SJCRH30 (cell line): ENCODE measurements around the gene SCARF2. TPM values are rescaled to one million over a fixed set of nuclear protein-coding genes. Genes with fewer than 3 reads are reported as not detected.
"Not testable (repeated sequence)": the region's sequence is repeated elsewhere in the genome, so short reads cannot be mapped to it uniquely, and the experiment has no call there.

Experiments
- DNase-seq, 2 experiments: peaks; one replicate each; pipeline ENCODE4 v3.0.0-alpha.2; 2015 to 2020
- H3K27ac ChIP-seq: fragments of 250-450 bp; sonication (Bioruptor Pico); 2 replicates; pipeline ENCODE4 v1.5.1; 2020; ENCODE audit warnings: mild to moderate bottlenecking, moderate library complexity
- H3K27me3 ChIP-seq: fragments of 250-450 bp; sonication (Bioruptor Pico); 2 replicates; pipeline ENCODE4 v1.5.1; 2020; ENCODE audit warnings: mild to moderate bottlenecking, moderate library complexity
- H3K36me3 ChIP-seq: fragments of 250-450 bp; sonication (Bioruptor Pico); 2 replicates; pipeline ENCODE4 v1.5.1; 2020; ENCODE audit warnings: mild to moderate bottlenecking, moderate library complexity
- H3K4me1 ChIP-seq: fragments of 250-450 bp; sonication (Bioruptor Pico); 2 replicates; pipeline ENCODE4 v1.5.1; 2020; ENCODE audit warnings: mild to moderate bottlenecking, moderate library complexity
- H3K4me3 ChIP-seq: fragments of 250-450 bp; sonication (Bioruptor Pico); 2 replicates; pipeline ENCODE4 v1.5.1; 2020; ENCODE audit warnings: mild to moderate bottlenecking, moderate library complexity
- H3K9me3 ChIP-seq: fragments of 250-450 bp; sonication (Bioruptor Pico); replicated peaks from 2 replicates; pipeline ENCODE4 v1.5.1; 2020; ENCODE audit warnings: mild to moderate bottlenecking, moderate library complexity
- total RNA-seq: library from RNA; depleted of rRNA; stranded (reverse); fragments of >200 nt; shearing (Covaris generic); gene quantifications from 2 replicates; pipeline ENCODE4 v1.2.3, GENCODE V29; 2014

Gene SCARF2
- total RNA-seq, 1 experiment from 2014 or later: 12.9 TPM

DNA sequence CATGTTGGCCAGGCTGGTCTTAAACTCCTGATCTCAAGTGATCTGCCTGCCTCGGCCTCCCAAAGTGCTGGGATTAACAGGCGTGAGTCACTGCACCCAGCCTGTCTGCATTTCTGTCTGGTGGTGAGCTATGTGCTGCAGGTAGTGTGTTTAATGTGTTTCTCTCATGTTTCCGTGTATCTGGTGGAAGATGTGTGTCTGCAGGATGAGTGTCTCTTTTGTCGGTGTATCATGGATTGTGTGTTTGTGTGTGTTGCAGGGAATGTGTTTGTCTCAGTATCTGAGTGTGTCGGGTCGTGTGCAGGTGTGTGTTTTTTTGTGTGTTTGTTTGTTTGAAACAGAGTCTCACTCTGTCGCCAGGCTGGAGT is 16.1 kb downstream of the SCARF2 start:
- Histone ChIP-seq H3K9me3 (no peaks in the 10 kb centered on the region), H3K4me1 (no peaks in the 10 kb centered on the region; the same call in 1 of the 2 replicates), H3K36me3 (peaks cover 4% of the 10 kb centered on the region), H3K4me3 (no peak overlapping the region), H3K27me3 (no peaks in the 10 kb centered on the region), H3K27ac (no peak overlapping the region)
- no peak for DNase-seq

DNA sequence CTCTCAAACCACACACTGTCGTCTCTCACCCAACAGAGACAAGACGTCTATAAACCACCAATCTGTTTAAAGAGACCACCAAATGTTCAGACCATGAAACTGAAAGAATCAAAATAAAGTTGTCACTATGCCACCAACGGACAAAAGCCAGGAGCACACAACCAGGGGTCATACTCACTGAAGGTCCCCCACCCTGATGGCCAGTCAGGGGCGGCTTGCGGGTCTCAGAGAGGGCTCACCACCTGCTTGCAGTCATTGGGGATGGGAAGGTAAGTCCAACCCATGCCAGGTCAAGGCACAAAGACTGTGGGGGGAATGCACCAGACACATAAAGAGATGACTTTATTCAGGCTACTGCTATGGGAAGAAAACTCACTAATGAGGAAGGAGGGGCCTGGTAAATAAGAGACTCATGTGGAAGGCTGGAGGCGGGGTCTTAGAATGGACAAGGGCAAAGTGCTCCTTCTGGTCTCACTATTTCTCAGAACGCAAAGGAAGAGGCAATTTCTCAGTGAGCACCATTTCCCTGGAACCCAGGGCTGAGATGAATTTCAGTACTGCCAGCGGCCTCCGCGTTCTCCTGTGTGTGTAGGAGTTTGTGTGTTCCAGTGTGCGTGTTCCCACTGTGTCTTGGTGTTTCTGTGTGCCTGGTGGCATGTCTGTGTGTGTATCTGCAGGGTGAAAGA is 17.3 kb downstream of the SCARF2 start:
- no peak for DNase-seq

DNA sequence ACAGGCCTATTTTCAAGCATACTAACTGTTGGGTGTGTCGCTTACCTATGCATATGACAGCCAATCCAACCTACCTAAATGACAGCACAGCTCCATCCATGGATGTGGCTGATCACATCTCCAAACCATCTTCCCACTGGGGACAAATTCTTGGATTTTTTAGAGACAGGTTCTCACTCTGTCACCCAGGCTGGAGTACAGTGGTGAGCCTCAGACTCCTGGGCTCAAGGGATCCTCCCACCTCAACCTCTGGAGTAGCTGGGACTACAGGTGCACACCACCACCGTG is 18.0 kb downstream of the SCARF2 start:
- DNase-seq: no peak
- no peak overlapping the region for H3K4me3 ChIP-seq

More for the DNA sequence above, 17.3 kb downstream of the SCARF2 start:
- Histone ChIP-seq H3K27me3 (no peaks in the 10 kb centered on the region), H3K9me3 (no peaks in the 10 kb centered on the region), H3K27ac (no peak overlapping the region), H3K4me3 (no peak overlapping the region), H3K36me3 (no peaks in the 10 kb centered on the region; the same call in 1 of the 2 replicates), H3K4me1 (no peaks in the 10 kb centered on the region; the same call in 1 of the 2 replicates)

DNA sequence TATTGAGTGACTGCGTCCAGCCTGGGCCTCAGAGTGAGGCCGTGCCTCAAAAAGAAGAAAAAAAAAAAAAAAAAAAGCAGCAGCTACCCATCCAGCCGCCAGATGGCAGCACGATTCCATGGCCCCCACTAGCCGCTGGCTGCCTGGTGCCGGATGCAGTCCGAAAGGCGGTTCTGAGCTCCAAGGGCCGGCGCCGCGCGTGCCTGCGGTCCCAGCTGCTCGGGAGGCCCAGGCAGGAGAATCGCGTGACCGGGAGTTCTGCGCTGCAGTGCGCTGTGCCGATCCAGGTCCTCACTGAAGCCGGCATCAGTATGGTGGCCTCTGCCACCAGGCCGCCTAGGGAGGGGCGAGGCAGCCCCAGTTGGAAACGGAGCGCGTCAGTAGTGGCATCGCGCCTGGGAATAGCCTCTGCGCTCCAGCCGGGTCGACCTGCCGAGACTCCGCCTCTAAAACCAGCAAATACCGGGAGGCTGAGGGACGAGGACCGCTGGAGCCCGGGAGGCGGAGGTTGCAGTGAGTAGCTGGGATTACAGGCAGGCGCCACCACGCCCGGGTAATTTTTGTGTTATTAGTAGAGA is 19.3 kb downstream of the SCARF2 start:
- peak; percentile 55 to 79 for DNase-seq
- Histone ChIP-seq H3K27me3 (no peaks in the 10 kb centered on the region), H3K4me1 (no peaks in the 10 kb centered on the region; the same call in 1 of the 2 replicates), H3K9me3 (no peaks in the 10 kb centered on the region), H3K4me3 (peak overlapping the region; percentile 39), H3K27ac (no peak overlapping the region), H3K36me3 (no peaks in the 10 kb centered on the region)

More for the DNA sequence above, 18.0 kb downstream of the SCARF2 start:
- Histone ChIP-seq H3K27ac (no peak overlapping the region), H3K27me3 (no peaks in the 10 kb centered on the region), H3K4me1 (no peaks in the 10 kb centered on the region; the same call in 1 of the 2 replicates), H3K9me3 (no peaks in the 10 kb centered on the region), H3K36me3 (no peaks in the 10 kb centered on the region)

DNA sequence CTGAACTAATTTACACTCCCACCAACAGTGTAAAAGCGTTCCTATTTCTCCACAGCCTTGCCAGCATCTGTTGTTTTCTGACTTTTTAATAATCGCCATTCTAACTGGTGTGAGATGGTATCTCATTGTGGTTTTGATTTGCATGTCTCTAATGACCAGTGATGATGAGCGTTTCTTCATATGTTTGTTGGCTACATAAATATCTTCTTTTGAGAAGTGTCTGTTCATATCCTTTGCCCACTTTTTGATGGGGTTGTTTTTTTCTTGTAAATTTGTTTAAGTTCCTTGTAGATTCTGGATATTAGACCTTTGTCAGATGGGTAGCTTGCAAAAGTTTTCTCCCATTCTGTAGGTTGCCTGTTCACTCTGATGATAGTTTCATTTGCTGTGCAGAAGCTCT is 21.9 kb downstream of the SCARF2 start:
- not testable (repeated sequence) for H3K9me3 ChIP-seq, H3K27ac ChIP-seq, H3K4me3 ChIP-seq, DNase-seq, H3K27me3 ChIP-seq, H3K4me1 ChIP-seq, H3K36me3 ChIP-seq

DNA sequence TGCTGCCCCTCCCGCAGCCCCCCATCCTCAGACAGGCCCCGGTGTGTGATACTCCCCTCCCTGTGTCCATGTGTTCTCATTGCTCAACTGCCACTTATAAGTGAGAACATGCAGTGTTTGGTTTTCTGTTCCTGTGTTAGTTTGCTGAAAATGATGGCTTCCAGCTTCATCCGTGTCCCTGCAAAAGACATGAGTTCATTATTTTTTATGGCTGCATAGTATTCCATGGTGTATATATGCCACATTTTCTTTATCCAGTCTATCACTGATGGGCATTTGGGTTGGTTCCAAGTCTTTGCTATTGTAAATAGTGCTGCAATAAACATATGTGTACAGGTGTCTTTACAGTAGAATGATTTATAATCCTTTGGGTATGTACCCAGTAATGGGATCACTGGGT is 22.4 kb downstream of the SCARF2 start:
- H3K4me3 ChIP-seq, H3K9me3 ChIP-seq, H3K36me3 ChIP-seq, H3K27me3 ChIP-seq, DNase-seq, H3K27ac ChIP-seq, H3K4me1 ChIP-seq: not testable (repeated sequence)

DNA sequence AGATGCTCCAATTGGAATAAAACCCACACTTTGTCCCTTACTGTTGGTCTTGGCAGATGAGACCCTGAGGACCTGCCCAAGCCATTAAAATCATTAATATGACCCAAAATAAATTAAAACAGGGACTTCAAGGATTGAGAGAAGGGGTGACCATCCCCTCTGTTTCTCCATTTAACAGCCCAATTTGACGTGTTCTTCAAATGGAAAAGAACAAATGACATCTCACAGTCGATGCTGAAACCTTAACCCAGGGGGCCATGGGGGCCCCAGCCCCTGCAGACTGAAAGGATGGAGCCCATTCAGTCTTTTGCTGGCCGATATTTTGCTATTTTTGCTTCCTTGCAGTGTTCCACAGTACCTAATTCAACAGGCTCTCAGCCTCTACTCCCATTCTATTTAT is 23.2 kb downstream of the SCARF2 start:
- no peak for DNase-seq
- Histone ChIP-seq H3K4me3 (no peak overlapping the region), H3K27ac (no peak overlapping the region), H3K9me3 (no peaks in the 10 kb centered on the region), H3K4me1 (no peaks in the 10 kb centered on the region; the same call in 1 of the 2 replicates), H3K36me3 (no peaks in the 10 kb centered on the region), H3K27me3 (no peaks in the 10 kb centered on the region)

DNA sequence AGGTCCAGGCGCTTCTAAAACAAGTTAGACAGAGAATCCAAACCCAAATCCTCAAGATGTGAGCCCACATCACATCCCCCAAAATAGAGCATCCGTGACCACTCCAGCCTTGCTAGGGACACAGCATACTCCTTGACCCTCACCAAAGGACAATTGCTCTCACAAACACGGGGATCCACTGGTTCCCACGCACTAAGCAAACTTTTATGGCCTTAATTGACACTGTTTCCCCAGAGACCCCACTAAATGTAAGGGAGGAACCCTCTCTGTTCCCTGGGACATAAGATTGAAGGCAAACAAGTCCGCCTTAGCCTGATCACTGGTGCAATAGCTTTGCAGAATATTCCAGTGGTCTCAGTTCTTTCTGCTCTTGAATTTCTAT is 23.6 kb downstream of the SCARF2 start:
- Histone ChIP-seq H3K36me3 (no peaks in the 10 kb centered on the region), H3K27me3 (no peaks in the 10 kb centered on the region), H3K9me3 (no peaks in the 10 kb centered on the region), H3K27ac (no peak overlapping the region), H3K4me3 (no peak overlapping the region), H3K4me1 (no peaks in the 10 kb centered on the region; the same call in 1 of the 2 replicates)
- no peak for DNase-seq

DNA sequence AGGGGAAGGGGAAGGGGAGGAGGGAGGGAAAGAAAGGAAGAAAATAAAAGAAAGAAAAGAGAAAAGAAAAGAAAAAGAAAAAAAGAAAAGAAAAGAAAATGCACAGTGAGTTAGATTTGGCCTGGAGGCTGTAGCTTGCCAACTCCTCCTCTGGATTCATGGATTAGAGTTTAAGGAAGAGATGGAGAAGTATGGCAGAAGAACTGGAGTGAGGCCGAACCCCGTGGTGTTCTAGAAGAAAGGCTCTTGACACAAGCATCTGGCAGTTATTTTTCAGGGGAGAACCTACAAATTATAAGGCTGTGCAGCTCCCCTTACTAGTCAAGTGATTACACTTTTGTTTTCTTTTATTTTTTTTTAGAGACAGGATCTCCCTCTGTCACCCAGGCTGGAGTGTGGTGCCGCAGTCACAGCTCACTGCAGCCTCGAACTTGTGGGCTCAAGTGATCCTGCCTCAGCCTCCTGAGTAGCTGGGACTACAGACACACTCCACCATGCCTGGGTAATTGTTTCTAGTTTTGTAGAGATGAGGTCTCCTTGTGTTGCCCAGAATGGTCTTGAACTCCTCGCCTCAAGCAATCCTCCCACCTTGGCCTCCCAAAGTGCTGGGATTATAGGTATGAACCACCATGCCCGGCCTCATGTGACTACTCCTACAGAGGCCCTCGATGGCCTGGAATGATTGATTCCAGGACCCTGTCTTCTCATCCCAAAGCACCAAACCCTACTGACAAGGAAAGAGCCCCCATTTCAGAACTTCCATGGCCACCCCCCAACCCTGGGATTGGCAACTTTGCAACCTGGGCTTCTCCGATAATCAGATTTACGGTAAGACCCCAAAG is 24.2 kb downstream of the SCARF2 start:
- Histone ChIP-seq H3K9me3 (no peaks in the 10 kb centered on the region), H3K4me3 (no peak overlapping the region), H3K27ac (no peak overlapping the region), H3K4me1 (no peaks in the 10 kb centered on the region; the same call in 1 of the 2 replicates), H3K27me3 (no peaks in the 10 kb centered on the region), H3K36me3 (no peaks in the 10 kb centered on the region)
- DNase-seq: no peak

DNA sequence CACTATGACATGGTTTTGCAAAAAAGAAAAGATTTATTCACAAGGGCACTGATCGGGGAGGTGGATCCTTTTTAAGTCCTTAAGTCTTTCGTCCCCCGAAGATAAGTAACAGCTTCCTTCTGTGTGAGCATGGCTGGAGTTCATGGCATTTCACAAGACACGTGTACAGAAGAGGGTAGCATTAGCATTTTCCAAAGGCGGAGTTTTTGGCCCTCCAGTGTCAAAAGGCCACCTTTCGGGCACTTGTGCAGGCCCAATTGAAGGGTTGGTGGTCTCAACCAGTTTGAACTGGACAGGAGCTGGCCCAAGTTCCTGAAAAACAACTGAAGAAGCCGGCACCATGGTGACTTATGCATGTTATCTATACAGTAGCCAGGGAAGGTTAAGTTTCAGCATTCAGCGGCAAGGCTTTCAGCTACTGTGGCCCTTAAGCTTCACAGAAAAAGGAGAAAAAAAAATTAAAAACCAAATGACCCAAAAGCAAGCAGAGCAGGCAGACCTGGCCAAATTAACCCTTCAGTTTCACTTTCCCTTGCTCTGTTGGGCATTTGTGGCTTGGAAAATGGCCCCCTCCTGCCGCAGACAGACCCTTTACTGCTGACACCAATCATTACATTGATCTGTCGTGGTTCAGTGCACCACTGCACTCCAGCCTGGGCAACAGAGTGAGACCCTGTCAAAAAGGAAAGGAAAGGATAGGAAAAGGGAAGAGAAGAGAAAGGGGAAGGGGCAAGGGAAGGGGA is 25.0 kb downstream of the SCARF2 start:
- no peaks in the 10 kb centered on the region for H3K9me3 ChIP-seq
- H3K4me3 ChIP-seq: no peak overlapping the region
- no peak overlapping the region for H3K27ac ChIP-seq
- no peak for DNase-seq
- no peaks in the 10 kb centered on the region for H3K4me1 ChIP-seq
- H3K36me3 ChIP-seq: no peaks in the 10 kb centered on the region
- no peaks in the 10 kb centered on the region for H3K27me3 ChIP-seq

DNA sequence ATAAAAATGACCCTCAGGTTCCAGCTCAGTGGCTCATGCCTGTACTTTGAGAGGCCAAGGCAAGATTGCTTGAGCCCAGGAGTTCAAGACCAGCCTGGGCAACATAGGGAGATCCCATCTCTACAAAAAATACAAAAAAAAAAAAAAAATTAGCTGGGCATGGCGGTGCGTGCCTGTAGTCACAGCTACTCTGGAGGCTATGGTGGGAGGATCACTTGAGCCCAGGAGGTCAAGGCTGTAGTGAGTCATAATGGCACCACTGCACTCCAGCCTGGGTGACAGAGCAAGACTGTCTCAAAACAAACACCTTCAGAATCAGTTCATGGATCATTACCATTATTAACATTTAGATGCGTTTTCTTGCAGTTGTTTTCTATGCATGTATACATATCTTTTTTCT is 28.2 kb downstream of the SCARF2 start:
- H3K27ac ChIP-seq, DNase-seq, H3K4me3 ChIP-seq, H3K27me3 ChIP-seq, H3K4me1 ChIP-seq, H3K36me3 ChIP-seq, H3K9me3 ChIP-seq: not testable (repeated sequence)

DNA sequence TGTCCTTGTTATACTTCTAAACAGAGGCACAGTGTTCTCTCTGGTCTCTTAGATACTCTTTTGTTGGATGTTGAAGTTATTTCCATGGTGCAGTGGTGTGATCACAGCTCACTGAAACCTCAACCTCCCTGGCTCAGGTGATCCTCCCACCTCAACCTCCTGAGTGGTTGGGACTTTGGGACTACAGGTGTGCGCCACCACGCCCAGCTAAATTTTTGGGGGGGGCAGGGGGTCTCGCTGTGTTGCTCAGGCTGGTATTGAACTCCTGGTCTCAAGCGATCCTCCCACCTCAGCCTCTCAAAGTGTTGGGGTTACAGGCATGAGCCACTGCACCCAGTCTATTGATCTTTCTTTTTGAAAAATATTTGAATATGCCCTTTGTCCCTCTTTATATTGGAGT is 28.7 kb downstream of the SCARF2 start:
- H3K4me1 ChIP-seq: no peaks in the 10 kb centered on the region
- peaks cover 3% of the 10 kb centered on the region; the same call in 1 of the 2 replicates for H3K36me3 ChIP-seq
- H3K27me3 ChIP-seq: no peaks in the 10 kb centered on the region
- H3K27ac ChIP-seq: no peak overlapping the region
- H3K4me3 ChIP-seq: no peak overlapping the region
- no peaks in the 10 kb centered on the region for H3K9me3 ChIP-seq
- no peak for DNase-seq

DNA sequence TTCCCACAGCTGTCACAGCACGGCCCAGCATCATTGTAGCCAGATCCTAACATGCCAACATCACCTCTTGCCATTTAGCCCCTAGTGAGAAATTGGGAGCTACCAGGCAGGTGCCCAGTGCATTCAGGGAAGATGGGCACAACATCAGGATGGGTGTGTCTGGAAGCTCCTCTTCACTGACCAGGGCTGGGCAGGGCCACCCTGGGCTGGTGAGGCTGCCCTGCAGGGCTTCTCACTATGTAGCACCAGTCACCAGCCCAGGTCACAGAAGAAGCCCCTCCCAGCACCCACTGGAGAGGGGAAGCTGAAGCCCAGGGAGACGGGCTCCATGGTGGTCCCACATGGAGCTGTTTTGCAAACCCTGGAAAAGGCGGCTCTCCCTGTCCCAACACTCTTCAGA is 29.8 kb downstream of the SCARF2 start:
- Histone ChIP-seq H3K36me3 (peaks cover 3% of the 10 kb centered on the region; the same call in 1 of the 2 replicates), H3K27ac (no peak overlapping the region), H3K4me3 (no peak overlapping the region), H3K27me3 (no peaks in the 10 kb centered on the region), H3K9me3 (no peaks in the 10 kb centered on the region), H3K4me1 (no peaks in the 10 kb centered on the region)
- no peak for DNase-seq

DNA sequence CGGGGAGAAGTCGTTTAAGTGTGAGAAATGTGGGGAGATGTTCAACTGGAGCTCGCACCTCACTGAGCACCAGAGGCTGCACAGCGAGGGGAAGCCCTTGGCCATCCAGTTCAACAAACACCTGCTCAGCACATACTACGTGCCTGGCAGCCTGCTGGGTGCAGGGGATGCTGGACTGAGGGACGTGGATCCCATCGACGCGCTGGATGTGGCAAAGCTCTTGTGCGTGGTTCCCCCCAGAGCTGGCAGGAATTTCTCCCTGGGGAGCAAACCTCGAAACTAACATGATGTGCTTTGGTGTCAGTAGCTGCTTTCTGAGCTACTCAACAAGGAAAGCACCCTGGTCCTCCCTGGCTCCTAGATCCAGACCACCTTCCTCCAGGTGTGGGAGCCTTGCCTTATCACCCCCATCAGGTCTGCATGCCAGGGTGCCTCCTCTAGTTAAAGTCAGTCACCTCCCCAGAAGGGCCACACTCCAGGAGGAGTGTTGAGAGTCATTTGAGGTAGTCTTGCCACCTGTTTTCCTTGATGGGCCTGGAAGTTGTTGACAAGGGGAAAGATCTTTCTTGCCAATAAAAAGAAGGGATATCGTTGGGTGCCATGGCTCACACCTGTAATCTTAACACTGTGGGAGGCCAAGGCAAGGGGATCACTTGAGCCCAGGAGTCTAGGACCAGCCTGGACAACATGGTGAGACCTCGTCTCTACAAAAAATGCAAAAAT is 30.8 kb downstream of the SCARF2 start:
- no peaks in the 10 kb centered on the region for H3K9me3 ChIP-seq
- H3K4me3 ChIP-seq: no peak overlapping the region
- DNase-seq: no peak
- no peak overlapping the region for H3K27ac ChIP-seq
- H3K36me3 ChIP-seq: peaks cover 3% of the 10 kb centered on the region; the same call in 1 of the 2 replicates
- no peaks in the 10 kb centered on the region for H3K27me3 ChIP-seq
- no peaks in the 10 kb centered on the region for H3K4me1 ChIP-seq
